GM19193 (cell line): ENCODE measurements around the gene TSPO.

Experiments used
- POLR2A ChIP-seq: IDR thresholded peaks from 4 replicates; pipeline ENCODE4 v1.6.1; 2011; ENCODE audit not compliant: insufficient read depth, insufficient read length; ENCODE audit errors: extremely low read depth

TSPO gene

GRCh38 chr22:43152357-43153071, 1.2 kb downstream of the TSPO start:
- no peak for TF ChIP-seq POLR2A

DNA sequence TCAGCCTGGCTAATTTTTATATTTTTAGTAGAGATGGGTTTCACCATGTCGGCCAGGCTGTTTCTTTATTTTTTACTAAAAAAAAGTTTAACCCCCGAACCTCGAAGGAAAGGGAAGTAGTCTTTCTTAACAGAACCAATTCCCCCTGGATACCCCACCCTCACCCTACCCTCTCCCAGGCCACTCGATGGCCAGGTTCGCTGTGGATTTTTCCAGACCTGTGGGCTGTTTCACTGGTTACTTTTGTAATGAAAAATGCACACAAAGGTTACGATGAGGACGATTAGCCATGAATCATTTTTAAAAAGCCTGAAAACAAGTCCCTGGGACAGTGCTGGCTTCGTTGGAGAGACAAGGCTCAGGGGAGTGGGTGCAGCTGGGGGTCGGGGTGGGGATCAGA, 2.5 kb downstream of the TSPO start:
- TF ChIP-seq POLR2A = no peak

- TF ChIP-seq POLR2A = no peak
Observed at GRCh38 chr22:43154887-43155536, 3.7 kb downstream of the TSPO start.

DNA sequence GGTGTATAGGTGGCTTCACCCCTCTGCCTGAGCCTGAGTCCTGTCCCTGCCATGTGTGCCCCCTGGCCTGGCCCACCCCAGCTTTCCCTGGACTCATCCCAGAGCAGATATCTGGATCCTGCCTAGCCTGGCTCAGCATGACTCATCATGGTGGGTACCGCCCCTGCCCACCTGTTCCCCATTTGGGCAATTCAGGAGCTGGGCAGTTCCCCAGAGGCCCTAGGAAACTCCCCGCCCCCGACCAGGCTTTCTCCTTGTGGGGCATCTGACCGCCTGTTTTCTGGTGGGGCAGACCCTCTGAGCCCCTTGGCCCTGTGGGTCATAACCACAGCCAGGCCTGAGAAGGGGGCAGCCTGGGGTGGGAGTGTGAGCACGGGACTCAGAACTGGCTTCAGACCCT, 4.4 kb downstream of the TSPO start:
- no peak for TF ChIP-seq POLR2A

DNA sequence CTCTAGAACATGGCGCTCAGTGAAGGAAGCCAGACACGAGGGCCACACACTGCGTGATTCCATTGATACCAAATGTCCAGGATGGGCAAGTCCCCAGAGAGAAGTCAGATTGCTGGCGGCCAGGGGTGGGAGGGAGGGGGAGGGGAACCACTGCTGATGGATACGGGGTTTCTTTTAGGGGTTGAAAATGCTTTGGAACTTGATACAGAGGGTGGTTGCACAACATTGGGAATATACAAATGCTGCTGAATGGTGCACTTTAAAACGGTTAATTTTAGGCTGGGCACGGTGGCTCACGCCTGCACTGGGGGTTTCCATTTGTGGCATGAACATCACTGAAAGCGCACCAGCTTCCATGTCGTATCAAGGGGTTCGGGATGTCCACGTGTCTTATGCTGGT, 5.1 kb downstream of the TSPO start:
- no peak for TF ChIP-seq POLR2A

- no peak for TF ChIP-seq POLR2A
Observed at GRCh38 chr22:43157874-43158546, 6.7 kb downstream of the TSPO start.

- TF ChIP-seq POLR2A = no peak
Observed at GRCh38 chr22:43158778-43159483, 7.6 kb downstream of the TSPO start.

GRCh38 chr22:43159484-43160178, 8.3 kb downstream of the TSPO start:
- no peak for TF ChIP-seq POLR2A

GRCh38 chr22:43160497-43161126, 9.3 kb downstream of the TSPO start:
- no peak for TF ChIP-seq POLR2A

DNA sequence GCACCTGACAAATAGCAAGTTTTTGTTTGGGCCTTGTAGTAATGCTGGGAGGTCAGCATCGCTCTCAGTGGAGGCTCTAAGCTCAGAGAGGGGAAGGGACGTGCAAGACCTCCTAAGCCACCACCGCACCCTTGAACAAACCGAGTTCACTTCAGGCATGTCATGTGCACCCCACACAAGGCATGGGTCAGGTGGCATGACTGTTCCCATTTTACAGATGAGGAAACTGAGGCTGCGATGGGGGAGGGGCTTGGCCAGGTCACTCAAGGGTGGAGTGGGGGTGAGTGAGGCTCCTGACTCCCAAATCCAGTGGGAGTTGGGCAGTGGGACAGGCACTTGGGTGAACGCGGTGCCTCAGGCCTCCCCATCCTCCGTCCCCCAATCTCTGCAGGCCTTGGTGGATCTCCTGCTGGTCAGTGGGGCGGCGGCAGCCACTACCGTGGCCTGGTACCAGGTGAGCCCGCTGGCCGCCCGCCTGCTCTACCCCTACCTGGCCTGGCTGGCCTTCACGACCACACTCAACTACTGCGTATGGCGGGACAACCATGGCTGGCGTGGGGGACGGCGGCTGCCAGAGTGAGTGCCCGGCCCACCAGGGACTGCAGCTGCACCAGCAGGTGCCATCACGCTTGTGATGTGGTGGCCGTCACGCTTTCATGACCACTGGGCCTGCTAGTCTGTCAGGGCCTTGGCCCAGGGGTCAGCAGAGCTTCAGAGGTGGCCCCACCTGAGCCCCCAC, 11.2 kb downstream of the TSPO start:
- TF ChIP-seq POLR2A = no peak

GRCh38 chr22:43163241-43163795, 12.0 kb downstream of the TSPO start:
- no peak for TF ChIP-seq POLR2A

DNA sequence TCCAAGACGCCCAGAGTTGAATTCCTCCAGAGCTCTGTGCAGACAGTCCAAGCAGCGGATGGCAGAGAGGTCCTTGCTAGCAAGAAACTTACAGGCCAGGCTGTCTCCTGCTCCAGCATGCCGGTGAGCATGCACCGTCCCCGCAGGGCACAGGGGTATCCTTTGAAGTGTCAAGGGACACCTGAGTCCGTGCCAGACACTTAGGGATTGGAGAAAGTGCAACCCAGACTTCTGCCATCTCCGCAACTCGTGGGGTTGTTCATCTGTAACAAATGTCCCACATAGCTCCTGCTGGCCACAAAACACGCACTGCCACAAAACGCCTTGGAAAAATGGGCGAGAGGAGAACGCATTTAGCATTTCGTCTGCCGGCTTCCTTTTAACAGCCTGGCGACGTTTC, 13.3 kb downstream of the TSPO start:
- TF ChIP-seq POLR2A = no peak
